Body of pancreas (tissue), 4 donors: ENCODE data around the gene DMD.

Experiments
- CTCF ChIP-seq, 7 experiments: fragments of 450-650 bp in 4 of 7; fragments of 200-600 bp in 3 of 7; sonication (generic) in 3 of 7; IDR thresholded peaks; one replicate each; pipeline ENCODE4 v1.5.1; 2016 to 2019; ENCODE audit warnings: antibody characterized with exemption in 7 of 7
- POLR2A ChIP-seq, 3 donors: fragments of 450-650 bp; IDR thresholded peaks; one replicate each; pipeline ENCODE4 v1.6.1; 2016; ENCODE audit warnings: antibody characterized with exemption in 3 of 3, mild to moderate bottlenecking in 2 of 3

- TF ChIP-seq CTCF (IDR thresholded peaks at IDR 0.05) = no peak
- no peak for TF ChIP-seq POLR2A (IDR thresholded peaks at IDR 0.05)
Measured at GRCh38 chrX:32183066-32183465, 1028.3 kb downstream of the DMD start.
